ENCODE results near the gene UNC13D.

GRCh38 chr17:75846692-75847613, 2.7 kb upstream of the UNC13D start:
- no peak for TF ChIP-seq POLR2A (IDR thresholded peaks at IDR 0.05)
- TF ChIP-seq, protein P1, sequence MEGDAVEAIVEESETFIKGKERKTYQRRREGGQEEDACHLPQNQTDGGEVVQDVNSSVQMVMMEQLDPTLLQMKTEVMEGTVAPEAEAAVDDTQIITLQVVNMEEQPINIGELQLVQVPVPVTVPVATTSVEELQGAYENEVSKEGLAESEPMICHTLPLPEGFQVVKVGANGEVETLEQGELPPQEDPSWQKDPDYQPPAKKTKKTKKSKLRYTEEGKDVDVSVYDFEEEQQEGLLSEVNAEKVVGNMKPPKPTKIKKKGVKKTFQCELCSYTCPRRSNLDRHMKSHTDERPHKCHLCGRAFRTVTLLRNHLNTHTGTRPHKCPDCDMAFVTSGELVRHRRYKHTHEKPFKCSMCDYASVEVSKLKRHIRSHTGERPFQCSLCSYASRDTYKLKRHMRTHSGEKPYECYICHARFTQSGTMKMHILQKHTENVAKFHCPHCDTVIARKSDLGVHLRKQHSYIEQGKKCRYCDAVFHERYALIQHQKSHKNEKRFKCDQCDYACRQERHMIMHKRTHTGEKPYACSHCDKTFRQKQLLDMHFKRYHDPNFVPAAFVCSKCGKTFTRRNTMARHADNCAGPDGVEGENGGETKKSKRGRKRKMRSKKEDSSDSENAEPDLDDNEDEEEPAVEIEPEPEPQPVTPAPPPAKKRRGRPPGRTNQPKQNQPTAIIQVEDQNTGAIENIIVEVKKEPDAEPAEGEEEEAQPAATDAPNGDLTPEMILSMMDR (IDR thresholded peaks at IDR 0.05) = no peak
